Sigmoid colon (tissue), 7 donors: Measurements from ENCODE around the gene GID4. TPM values are rescaled to one million over a fixed set of nuclear protein-coding genes. Genes with fewer than 3 reads are reported as not detected.

ENCODE experiments used
- DNase-seq: peaks from one replicate; pipeline ENCODE4 v3.0.0-alpha.2; 2019
- H3K27ac ChIP-seq, 4 donors: fragments of 200-600 bp; sonication (generic); one replicate each; pipeline ENCODE4 v1.5.1; 2016 to 2019; ENCODE audit warnings: mild to moderate bottlenecking in 1 of 4
- H3K27me3 ChIP-seq, 3 donors: fragments of 200-600 bp; sonication (generic); one replicate each; pipeline ENCODE4 v1.5.1; 2019; ENCODE audit warnings: mild to moderate bottlenecking in 1 of 3
- H3K36me3 ChIP-seq, 4 donors: fragments of 200-600 bp; sonication (generic); one replicate each; pipeline ENCODE4 v1.5.1; 2016 to 2019
- H3K4me1 ChIP-seq, 4 donors: fragments of 200-600 bp; sonication (generic); one replicate each; pipeline ENCODE4 v1.5.1; 2017 to 2019
- H3K4me3 ChIP-seq, 4 donors: fragments of 200-600 bp; sonication (generic); one replicate each; pipeline ENCODE4 v1.5.1; 2017 to 2019; ENCODE audit warnings: mild to moderate bottlenecking in 2 of 4, moderate library complexity in 1 of 4
- H3K9me3 ChIP-seq, 4 donors: fragments of 200-600 bp in 3 of 4; sonication (generic) in 3 of 4; one replicate each; pipeline versions ENCODE4 v1.5.1 to v1.6.1; 2013 to 2019
- CTCF ChIP-seq, 4 experiments: fragments of 450-650 bp in 3 of 4; fragments of 200-600 bp in 1 of 4; IDR thresholded peaks; one replicate each; pipeline ENCODE4 v1.5.1; 2016 to 2019; ENCODE audit warnings: antibody characterized with exemption in 4 of 4, mild to moderate bottlenecking in 3 of 4, moderate library complexity in 2 of 4
- EP300 ChIP-seq, 4 donors: sonication (generic); formaldehyde crosslinking; IDR thresholded peaks; one replicate each; pipeline ENCODE4 v1.6.1; 2017; ENCODE audit warnings: antibody characterized with exemption in 4 of 4
- POLR2A ChIP-seq, 2 donors: fragments of 450-650 bp; IDR thresholded peaks; one replicate each; pipeline ENCODE4 v1.6.1; 2016; ENCODE audit warnings: antibody characterized with exemption in 2 of 2, mild to moderate bottlenecking in 2 of 2, moderate library complexity in 2 of 2
- POLR2AphosphoS5 ChIP-seq, 4 donors: sonication (generic); formaldehyde crosslinking; IDR thresholded peaks; one replicate each; pipeline ENCODE4 v1.6.1; 2017; ENCODE audit warnings: antibody characterized with exemption in 4 of 4
- WGBS, 2 donors: extraction: QIAGEN DNeasy Blood & Tissue Kit; methylation state at CpG; one replicate each; pipeline ENCODE4 v1.1.7; 2013; 5-methylcytosine and 5-hydroxymethylcytosine counted together
- intact Hi-C: fragments of 100-400 bp; cut with DNase I; formaldehyde crosslinking; loops from one replicate; pipeline ENCODE4 v1.15.1; 2023
- polyA plus RNA-seq, 3 donors: library from polyadenylated mRNA; stranded (reverse); fragments of 200-250 nt; gene quantifications; one replicate each; pipeline ENCODE4 v1.2.3, GENCODE V29; 2013
- total RNA-seq, 4 donors: library from RNA; depleted of rRNA; stranded (reverse); fragments of >200 nt; gene quantifications; one replicate each; pipeline ENCODE4 v1.1.0, GENCODE V29; 2016
- donor health status: healthy with polysubstance abuse.
- donor health status: Bipolar disorder and iron deficiency.
- donor health status: healthy.

Gene GID4
- total and polyA plus RNA-seq, 7 donors: 2.8 to 25.2 (median 20.0) TPM

- H3K4me3 ChIP-seq: no peak overlapping the region
- H3K9me3 ChIP-seq: no peaks in the 10 kb centered on the region
- intact Hi-C loops: no loop called here
- TF ChIP-seq POLR2A (IDR thresholded peaks at IDR 0.05) (no peak), POLR2AphosphoS5 (IDR thresholded peaks at IDR 0.05) (no peak), CTCF (IDR thresholded peaks at IDR 0.05) (no peak)
- WGBS, 2 donors: 57 to 86% methylated on average over 2 of the region's 2 CpGs
- no peaks in the 10 kb centered on the region for H3K27me3 ChIP-seq
- H3K27ac ChIP-seq: no peak overlapping the region
- no peak for DNase-seq
- peaks cover 0 to 14% (median 0%) of the 10 kb centered on the region in 4 donors for H3K36me3 ChIP-seq
- H3K4me1 ChIP-seq: peaks cover 0 to 3% (median 2%) of the 10 kb centered on the region in 4 donors
These were observed 7.3 kb upstream of the GID4 start for GRCh38 chr17:18031955-18032354.

- Histone ChIP-seq H3K4me1 (peaks cover 0 to 19% (median 17%) of the 10 kb centered on the region in 4 donors), H3K27ac (no peak overlapping the region), H3K4me3 (no peak overlapping the region), H3K27me3 (no peaks in the 10 kb centered on the region), H3K36me3 (no peaks in the 10 kb centered on the region), H3K9me3 (no peaks in the 10 kb centered on the region)
- TF ChIP-seq CTCF (IDR thresholded peaks at IDR 0.05): peak; percentile 39 to 51 (median 42)
- peak in 1 of 4 donors; percentile 13 for TF ChIP-seq POLR2AphosphoS5 (IDR thresholded peaks at IDR 0.05)
- no peak for TF ChIP-seq EP300 (IDR thresholded peaks at IDR 0.05)
- TF ChIP-seq POLR2A (IDR thresholded peaks at IDR 0.05): no peak
- intact Hi-C loops: loop anchor here (1.0 kb wide), 1 partner anchor 352 kb away; the partner anchor contains the start of gene RAI1
- WGBS, 2 donors: 20 to 24% methylated on average over 5 of the region's 5 CpGs
- no peak for DNase-seq
These were observed 5.6 kb upstream of the GID4 start for GRCh38 chr17:18033442-18034099.

- Histone ChIP-seq H3K36me3 (no peaks in the 10 kb centered on the region), H3K27ac (no peak overlapping the region), H3K4me3 (no peak overlapping the region), H3K9me3 (no peaks in the 10 kb centered on the region), H3K4me1 (peaks cover 0 to 27% (median 27%) of the 10 kb centered on the region in 4 donors), H3K27me3 (no peaks in the 10 kb centered on the region)
- TF ChIP-seq EP300 (IDR thresholded peaks at IDR 0.05): no peak
- no peak for TF ChIP-seq POLR2AphosphoS5 (IDR thresholded peaks at IDR 0.05)
- no peak for TF ChIP-seq CTCF (IDR thresholded peaks at IDR 0.05)
- TF ChIP-seq POLR2A (IDR thresholded peaks at IDR 0.05): no peak
- WGBS, 2 donors: 64 to 85% methylated on average over 2 of the region's 2 CpGs
- intact Hi-C loops: loop anchor here (5.0 kb wide), 3 partner anchors 63 to 158 kb away; partner anchors contain the start of genes DRC3 and TOM1L2
- no peak for DNase-seq
These were observed 3.5 kb upstream of the GID4 start for GRCh38 chr17:18035704-18036103.

GRCh38 chr17:18037486-18037885, 1.7 kb upstream of the GID4 start:
- no peaks in the 10 kb centered on the region for H3K27me3 ChIP-seq
- H3K36me3 ChIP-seq: no peaks in the 10 kb centered on the region
- peaks cover 0 to 45% (median 38%) of the 10 kb centered on the region in 4 donors for H3K4me1 ChIP-seq
- 59 to 78% methylated on average over 6 of the region's 6 CpGs for WGBS, 2 donors
- no peaks in the 10 kb centered on the region for H3K9me3 ChIP-seq
- no peak overlapping the region for H3K27ac ChIP-seq
- no peak overlapping the region for H3K4me3 ChIP-seq
- DNase-seq: no peak
- intact Hi-C loops: loop anchor here (5.0 kb wide), 3 partner anchors 65 to 160 kb away; partner anchors contain the start of genes DRC3 and TOM1L2
- no peak for TF ChIP-seq POLR2A (IDR thresholded peaks at IDR 0.05)
- no peak for TF ChIP-seq EP300 (IDR thresholded peaks at IDR 0.05)
- TF ChIP-seq POLR2AphosphoS5 (IDR thresholded peaks at IDR 0.05): no peak
- TF ChIP-seq CTCF (IDR thresholded peaks at IDR 0.05): no peak
